Thyroid gland (tissue), 4 donors: Measurements from ENCODE around the gene HNRNPA2B1.

ENCODE experiments used
- CTCF ChIP-seq, 6 experiments: fragments of 200-600 bp in 3 of 6; fragments of 450-650 bp in 3 of 6; sonication (generic) in 3 of 6; IDR thresholded peaks; one replicate each; pipeline ENCODE4 v1.5.1; 2016 to 2019; ENCODE audit warnings: antibody characterized with exemption in 6 of 6, mild to moderate bottlenecking in 2 of 6, inconsistent platforms in 1 of 6, moderate library complexity in 1 of 6
- POLR2A ChIP-seq, 2 donors: fragments of 450-650 bp; IDR thresholded peaks; one replicate each; pipeline ENCODE4 v1.6.1; 2017; ENCODE audit warnings: antibody characterized with exemption in 2 of 2, mild to moderate bottlenecking in 2 of 2, moderate library complexity in 1 of 2

DNA sequence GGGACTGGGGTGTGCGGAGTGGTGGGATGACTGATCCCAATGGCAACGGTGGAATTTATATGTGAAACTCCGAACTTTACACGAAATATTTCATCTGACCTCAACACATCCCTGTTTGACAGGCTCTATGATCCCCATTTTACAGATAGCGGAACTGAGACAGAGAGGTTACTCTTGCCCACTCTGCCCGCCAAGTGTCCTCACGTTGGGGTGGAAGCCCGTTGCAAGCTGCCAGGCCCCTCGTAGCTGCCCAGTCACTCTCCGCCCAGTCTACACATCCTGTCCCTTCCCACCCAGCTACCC, 48.9 kb downstream of the HNRNPA2B1 start:
- TF ChIP-seq CTCF (IDR thresholded peaks at IDR 0.05) (no peak), POLR2A (IDR thresholded peaks at IDR 0.05) (no peak)
